Measurements from ENCODE around the gene GNAQ. TPM values are rescaled to one million over a fixed set of nuclear protein-coding genes. Genes with fewer than 3 reads are reported as not detected.

GNAQ gene
- total and polyA plus RNA-seq, 2 experiments from 2014 or later: 25.7 to 47.9 TPM

DNA sequence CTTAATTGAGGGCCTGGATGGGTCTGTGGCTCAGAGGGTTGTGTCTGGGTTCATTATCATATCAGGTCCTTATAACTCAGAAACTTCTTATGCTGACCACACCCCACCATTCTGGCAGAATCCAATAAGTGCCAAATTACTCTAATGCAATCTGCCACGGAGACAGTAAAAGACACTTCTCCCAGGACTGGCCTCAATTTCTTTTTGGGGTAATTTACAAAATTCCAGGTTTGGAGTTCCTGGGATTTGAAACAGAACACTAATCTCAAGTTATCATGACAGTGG is 187.8 kb downstream of the GNAQ start:
- no peaks in the 10 kb centered on the region for H3K9me3 ChIP-seq (ENCODE audit: low read depth)
- no peaks in the 10 kb centered on the region for H3K9me2 ChIP-seq (replicated peaks; ENCODE audit: insufficient read depth)
- H3K4me1 ChIP-seq (ENCODE audit: insufficient read depth): peaks cover 30% of the 10 kb centered on the region
- no peak overlapping the region for H3K27ac ChIP-seq
- H2AFZ ChIP-seq: no peak overlapping the region
- H3K4me3 ChIP-seq: no peak overlapping the region
- 87% methylated on average over 1 of the region's 1 CpG for WGBS (ENCODE audit: low lambda C conversion rate, missing lambda C conversion rate)
- H3K36me3 ChIP-seq (replicated peaks; ENCODE audit: insufficient read depth, low read depth): no peaks in the 10 kb centered on the region
- H3K79me2 ChIP-seq: peaks cover 58% of the 10 kb centered on the region
- H3K4me2 ChIP-seq: no peak overlapping the region
- peaks cover 9% of the 10 kb centered on the region for H4K20me1 ChIP-seq (ENCODE audit: insufficient read depth, poor library complexity, severe bottlenecking)
- no peak for DNase-seq (ENCODE audit: low spot score)
- no peaks in the 10 kb centered on the region for H3K27me3 ChIP-seq
- TF ChIP-seq EZH2phosphoT487 (IDR thresholded peaks at IDR 0.05; ENCODE audit: low read depth, severe bottlenecking, unreplicated experiment): no peak
- TF ChIP-seq, protein P1, sequence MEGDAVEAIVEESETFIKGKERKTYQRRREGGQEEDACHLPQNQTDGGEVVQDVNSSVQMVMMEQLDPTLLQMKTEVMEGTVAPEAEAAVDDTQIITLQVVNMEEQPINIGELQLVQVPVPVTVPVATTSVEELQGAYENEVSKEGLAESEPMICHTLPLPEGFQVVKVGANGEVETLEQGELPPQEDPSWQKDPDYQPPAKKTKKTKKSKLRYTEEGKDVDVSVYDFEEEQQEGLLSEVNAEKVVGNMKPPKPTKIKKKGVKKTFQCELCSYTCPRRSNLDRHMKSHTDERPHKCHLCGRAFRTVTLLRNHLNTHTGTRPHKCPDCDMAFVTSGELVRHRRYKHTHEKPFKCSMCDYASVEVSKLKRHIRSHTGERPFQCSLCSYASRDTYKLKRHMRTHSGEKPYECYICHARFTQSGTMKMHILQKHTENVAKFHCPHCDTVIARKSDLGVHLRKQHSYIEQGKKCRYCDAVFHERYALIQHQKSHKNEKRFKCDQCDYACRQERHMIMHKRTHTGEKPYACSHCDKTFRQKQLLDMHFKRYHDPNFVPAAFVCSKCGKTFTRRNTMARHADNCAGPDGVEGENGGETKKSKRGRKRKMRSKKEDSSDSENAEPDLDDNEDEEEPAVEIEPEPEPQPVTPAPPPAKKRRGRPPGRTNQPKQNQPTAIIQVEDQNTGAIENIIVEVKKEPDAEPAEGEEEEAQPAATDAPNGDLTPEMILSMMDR (IDR thresholded peaks at IDR 0.05; ENCODE audit: poor library complexity): no peak
- TF ChIP-seq EZH2 (IDR thresholded peaks at IDR 0.05; ENCODE audit: borderline replicate concordance): no peak

DNA sequence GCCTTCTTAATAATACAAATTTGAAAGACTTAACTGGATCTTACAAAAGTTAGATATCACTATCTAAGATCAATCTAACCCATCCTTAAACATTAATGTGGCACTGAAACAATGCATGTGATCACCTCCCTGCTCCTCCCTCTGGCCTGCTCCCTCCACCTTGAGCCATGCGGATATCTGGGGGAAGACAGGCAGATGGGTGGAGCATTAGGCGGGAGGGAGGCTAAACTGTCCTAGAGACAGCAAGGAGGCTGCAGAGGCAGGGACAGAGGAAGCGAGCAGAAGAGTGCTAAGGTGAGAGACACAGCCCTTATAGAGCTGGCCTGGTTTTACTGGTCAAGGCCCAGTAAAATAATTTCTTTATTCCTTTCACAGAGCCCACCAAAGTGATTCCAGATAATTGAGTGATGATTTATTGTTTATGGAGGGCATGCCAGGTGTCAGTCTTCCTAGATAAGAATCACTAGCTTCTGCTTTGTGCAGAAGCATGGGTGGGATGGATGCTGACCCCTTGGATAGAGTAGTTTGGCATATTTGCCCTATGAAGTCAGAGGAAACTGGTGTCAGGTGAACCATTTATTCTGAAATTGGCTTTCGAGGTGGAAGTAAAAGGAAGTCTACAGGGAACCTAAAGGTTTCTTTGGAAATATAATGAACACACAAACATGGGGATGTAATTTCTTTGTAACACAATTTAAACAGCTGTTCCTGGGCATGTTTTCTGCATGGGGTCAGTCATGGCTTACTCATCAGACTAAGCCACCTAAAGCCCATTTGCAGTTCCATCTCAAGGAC is 188.3 kb downstream of the GNAQ start:
- Histone ChIP-seq H3K36me3 (replicated peaks; ENCODE audit: insufficient read depth, low read depth) (no peaks in the 10 kb centered on the region), H3K9me3 (ENCODE audit: low read depth) (no peaks in the 10 kb centered on the region), H3K4me3 (no peak overlapping the region), H3K27ac (no peak overlapping the region), H2AFZ (no peak overlapping the region), H3K79me2 (peaks cover 52% of the 10 kb centered on the region), H3K4me1 (ENCODE audit: insufficient read depth) (peaks cover 31% of the 10 kb centered on the region), H3K9me2 (replicated peaks; ENCODE audit: insufficient read depth) (no peaks in the 10 kb centered on the region), H4K20me1 (ENCODE audit: insufficient read depth, poor library complexity, severe bottlenecking) (peaks cover 9% of the 10 kb centered on the region), H3K4me2 (no peak overlapping the region), H3K27me3 (no peaks in the 10 kb centered on the region)
- no peak for TF ChIP-seq EZH2 (IDR thresholded peaks at IDR 0.05; ENCODE audit: borderline replicate concordance)
- TF ChIP-seq EZH2phosphoT487 (IDR thresholded peaks at IDR 0.05; ENCODE audit: low read depth, severe bottlenecking, unreplicated experiment): no peak
- TF ChIP-seq, protein P1 (IDR thresholded peaks at IDR 0.05; ENCODE audit: poor library complexity): no peak
- WGBS (ENCODE audit: low lambda C conversion rate, missing lambda C conversion rate): 88% methylated on average over 4 of the region's 4 CpGs
- no peak for DNase-seq (ENCODE audit: low spot score)

DNA sequence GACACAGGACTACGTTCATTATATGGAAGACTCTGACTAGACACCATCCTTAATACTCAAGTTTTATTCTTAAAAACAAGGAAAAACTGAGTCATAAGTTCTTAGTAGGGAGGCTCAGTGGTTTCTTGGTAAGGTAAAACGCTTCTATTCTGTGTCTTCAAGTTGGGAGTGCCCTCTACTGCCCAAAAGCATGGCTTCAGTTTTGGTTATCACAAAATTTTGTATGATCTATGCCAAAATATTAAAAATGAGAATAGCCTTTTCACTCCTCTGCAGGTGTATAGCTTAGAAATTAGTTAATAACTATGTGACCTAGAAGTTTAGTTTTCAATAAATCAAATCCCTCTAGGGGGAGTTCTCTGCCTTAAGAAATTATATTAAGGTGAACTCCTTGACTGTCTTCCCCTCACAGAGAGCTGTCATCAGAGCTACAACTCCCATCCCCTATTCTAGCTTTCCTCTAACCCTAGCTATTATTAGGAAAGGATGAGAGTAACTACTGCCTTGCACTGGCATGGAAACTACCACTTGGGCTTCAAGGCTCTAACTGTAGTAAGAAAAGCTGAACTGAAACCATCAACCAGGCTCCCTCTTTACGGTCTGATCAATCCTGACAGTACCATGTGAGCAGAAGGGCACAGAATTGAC is 189.7 kb downstream of the GNAQ start:
- no peaks in the 10 kb centered on the region for H3K27me3 ChIP-seq
- 93% methylated on average over 3 of the region's 3 CpGs for WGBS (ENCODE audit: low lambda C conversion rate, missing lambda C conversion rate)
- H3K27ac ChIP-seq: no peak overlapping the region
- H3K9me2 ChIP-seq (replicated peaks; ENCODE audit: insufficient read depth): no peaks in the 10 kb centered on the region
- H3K4me2 ChIP-seq: no peak overlapping the region
- DNase-seq (ENCODE audit: low spot score): no peak
- no peak overlapping the region for H3K4me3 ChIP-seq
- no peak overlapping the region for H2AFZ ChIP-seq
- H3K36me3 ChIP-seq (replicated peaks; ENCODE audit: insufficient read depth, low read depth): no peaks in the 10 kb centered on the region
- H3K9me3 ChIP-seq (ENCODE audit: low read depth): no peaks in the 10 kb centered on the region
- peaks cover 9% of the 10 kb centered on the region for H4K20me1 ChIP-seq (ENCODE audit: insufficient read depth, poor library complexity, severe bottlenecking)
- peaks cover 51% of the 10 kb centered on the region for H3K79me2 ChIP-seq
- peaks cover 22% of the 10 kb centered on the region for H3K4me1 ChIP-seq (ENCODE audit: insufficient read depth)
- TF ChIP-seq EZH2 (IDR thresholded peaks at IDR 0.05; ENCODE audit: borderline replicate concordance): no peak
- TF ChIP-seq EZH2phosphoT487 (IDR thresholded peaks at IDR 0.05; ENCODE audit: low read depth, severe bottlenecking, unreplicated experiment): no peak
- TF ChIP-seq, protein P1 (IDR thresholded peaks at IDR 0.05; ENCODE audit: poor library complexity): peak; percentile 9
